GM19043 (cell line): ENCODE measurements around the gene DNMT3A.

Source experiments
- ATAC-seq: cut with Tn5 transposase; IDR thresholded peaks from one replicate; pipeline ENCODE4 v1.9.1; 2021; ENCODE audit warnings: low read depth; ENCODE audit not compliant: unreplicated experiment

Gene DNMT3A

DNA sequence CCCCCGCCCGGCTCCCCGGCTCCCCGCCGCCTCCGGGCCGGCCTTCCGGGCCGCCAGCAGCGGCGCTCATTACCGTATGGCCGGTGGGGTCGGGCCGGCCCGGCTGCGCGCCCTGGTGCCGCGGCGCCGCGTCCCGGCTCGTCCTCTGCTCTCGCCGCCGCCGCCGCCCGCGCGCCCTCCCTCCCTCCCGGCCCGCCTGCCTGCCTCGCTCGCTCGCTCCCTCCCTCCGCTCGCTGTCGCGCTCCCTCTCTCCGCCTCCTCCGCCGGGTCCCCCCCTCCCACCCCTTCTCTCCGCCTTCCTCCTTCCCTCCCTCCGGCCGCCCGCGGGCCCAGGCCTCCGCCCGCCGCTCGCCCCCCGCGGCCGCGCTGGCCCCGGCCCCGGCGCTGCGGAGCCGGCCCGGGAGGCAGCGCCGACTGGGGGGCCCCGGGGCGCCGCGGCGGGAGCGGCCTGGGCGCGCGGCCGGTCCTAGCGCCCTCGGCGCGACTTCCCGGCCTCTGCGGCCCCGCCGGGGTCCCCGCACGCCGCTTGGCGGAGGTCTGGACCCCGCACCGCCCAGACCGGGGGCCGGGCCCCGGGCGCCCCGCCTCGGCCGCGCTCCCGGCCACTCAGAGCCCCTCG is at the start of gene DNMT3A:
TSS of gene DNMT3A (minus strand) at position 173 of the 619 bp plus-strand sequence. CDS start 27,941 bp downstream, outside the sequence.
- peak; percentile 21 for ATAC-seq

DNA sequence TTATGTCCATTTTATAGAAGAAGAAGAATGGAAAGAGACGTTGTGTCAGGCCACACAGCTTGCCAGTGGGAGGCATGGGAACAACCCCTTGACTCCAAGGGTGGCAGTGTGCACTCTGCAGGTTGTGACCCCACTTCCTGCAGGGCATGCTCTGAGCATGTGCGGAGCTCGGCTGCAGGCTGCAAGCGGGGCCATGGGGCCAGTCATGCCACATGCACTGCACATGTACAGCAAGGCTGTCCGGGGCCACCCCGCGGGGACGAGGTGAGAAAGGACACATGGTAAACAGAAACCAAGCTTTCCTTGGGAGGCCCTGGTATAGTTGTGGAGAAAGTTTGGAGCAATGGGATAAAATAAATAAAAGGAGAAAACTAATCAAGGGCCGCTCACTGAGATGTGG is 47.4 kb upstream of the DNMT3A start:
- ATAC-seq, result no peak

DNA sequence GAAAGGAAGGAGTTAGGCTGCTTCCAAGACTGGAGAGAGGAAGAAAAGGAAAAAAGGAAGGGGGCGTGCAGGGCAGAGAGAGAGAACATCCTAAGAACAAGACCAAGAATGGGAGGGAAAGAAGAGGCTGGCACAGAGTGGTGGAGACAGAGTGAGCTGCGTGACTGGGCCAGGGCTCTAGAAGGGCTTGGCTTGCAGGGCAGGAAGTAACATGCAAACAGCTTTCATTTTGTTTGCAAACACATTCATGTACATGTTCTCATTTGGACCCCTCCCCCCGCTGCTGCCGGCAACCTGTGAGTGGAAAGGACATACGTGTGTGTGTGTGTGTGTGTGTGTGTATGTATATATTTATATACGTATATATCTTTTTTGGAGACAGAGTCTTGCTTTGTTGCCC is 46.8 kb upstream of the DNMT3A start:
- ATAC-seq, result no peak

DNA sequence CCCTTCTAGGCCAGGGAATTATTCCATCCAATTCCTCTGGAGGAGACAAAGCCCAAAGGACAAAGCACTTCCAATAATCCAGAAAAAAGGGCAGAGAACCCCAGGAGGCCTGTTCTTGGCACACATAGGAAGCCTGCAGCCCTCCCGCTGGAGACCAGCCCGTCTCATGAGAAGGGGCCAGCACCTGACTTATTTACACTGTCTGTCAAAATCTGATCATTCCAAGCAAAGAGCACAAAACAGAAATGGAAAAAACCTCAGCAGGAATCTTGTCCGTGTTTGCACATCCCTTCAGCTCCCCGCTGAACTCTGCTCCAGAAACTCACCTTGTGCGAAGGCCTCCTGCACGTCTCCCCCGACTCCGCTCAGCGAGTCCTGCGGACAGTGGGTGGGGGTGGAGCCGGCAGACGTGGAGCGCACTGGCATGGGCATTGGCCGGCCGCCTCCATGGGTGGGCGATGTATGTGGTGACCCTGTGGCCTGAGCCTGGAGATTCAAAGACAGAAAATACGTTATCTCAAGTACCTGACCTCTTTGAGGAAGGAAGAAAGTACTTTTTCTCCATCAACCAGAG is 46.2 kb upstream of the DNMT3A start:
- no peak for ATAC-seq

DNA sequence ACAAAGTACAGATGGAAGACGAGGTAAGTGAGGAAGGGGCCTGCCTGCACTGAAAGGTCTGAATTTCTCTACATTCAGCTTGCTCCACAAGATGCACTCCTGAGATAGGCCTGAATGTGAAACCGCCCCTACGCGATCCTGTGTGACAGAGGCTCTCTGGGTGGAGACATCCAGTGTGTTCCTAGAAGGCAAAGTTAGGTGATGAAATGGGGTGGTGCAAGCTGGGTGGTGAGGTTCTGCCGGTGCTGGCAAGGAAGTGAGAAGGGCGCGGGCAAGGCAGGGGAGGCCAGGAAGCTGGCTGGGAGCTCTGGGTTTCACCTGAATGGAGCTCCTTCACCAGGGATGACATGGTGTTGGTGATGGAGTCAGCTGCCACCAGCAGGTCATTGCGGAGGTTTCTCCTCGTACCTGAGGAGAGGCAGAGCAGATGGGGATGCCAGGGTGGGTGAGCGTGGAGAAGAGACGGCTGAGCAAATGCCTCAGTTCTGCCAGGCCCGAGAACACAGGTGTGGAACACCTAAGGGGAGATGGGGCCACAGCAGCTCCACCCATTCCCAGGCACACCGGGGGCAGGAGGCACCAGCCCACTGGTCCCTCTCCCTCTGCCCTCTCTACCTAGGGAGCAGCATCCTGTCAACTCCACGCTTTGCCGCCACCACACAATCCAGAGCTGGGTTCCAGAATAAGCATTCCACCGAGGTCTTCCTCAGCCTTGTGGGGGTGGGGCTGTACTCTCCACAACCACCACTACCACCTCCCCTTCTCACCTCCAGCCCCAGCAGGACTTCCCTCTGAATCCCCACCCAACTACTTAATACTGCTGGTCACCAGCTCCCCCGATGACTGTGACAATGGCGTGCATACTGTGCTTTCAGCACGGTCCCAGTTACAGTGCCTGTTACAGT is 45.5 kb upstream of the DNMT3A start:
- no peak for ATAC-seq

DNA sequence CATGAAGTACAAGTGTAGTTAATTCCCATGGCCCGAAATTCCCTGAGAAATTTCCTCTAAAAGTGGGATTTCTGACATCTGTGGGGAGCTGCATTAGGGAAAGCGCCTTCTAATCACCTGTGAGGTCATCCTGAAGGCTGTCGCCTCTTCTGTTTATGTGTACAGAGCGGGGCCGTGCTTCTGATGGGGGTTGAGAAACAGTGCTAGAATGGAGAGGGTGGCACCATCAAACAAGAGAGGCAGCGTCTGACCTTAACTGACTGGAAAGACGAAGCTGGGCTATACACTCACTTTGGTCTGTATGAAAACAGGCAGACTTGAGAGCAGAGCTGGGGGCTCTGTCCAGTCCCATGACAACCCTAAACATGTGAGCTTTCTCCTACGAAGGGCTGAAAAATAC is 44.2 kb upstream of the DNMT3A start:
- no peak for ATAC-seq

DNA sequence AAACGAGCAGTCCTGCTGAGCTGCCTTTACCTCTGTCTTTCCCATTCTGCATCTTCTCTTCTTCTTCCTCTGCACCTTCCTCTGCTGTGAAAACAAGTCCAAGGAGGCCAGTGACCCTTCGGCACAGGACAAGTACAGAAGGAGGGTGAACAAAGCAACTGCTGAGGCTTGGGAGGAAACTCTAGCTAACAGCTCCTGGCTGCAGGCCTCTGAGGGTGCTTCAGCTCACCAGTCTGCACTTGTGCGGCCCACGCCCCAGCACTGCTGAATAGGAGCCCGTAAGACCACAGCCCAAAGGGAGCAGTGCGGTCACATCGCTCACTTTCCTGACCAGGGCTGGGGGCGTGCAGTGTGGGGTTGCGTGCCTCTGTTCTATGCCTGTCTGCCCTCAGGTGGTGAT is 42.1 kb upstream of the DNMT3A start:
- ATAC-seq, result no peak

DNA sequence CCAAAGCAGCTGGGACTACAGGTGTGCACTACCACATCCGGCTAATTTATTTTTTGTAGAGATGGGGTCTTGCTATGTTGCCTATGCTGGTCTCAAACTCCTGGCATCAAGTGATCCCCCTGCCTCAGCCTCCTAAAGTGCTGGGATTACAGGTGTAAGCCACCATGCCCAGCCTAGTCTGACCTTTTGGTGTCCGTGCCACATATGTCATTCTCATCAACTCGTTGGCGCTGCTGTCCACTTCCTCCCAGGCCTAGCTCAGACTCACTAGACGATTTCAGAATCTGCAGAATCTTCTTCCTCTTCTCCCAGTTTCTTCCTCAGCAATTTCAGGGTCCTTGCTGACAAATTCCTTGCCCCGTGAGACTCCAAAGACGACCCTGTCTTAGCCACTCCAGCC is 39.8 kb upstream of the DNMT3A start:
- no peak for ATAC-seq

DNA sequence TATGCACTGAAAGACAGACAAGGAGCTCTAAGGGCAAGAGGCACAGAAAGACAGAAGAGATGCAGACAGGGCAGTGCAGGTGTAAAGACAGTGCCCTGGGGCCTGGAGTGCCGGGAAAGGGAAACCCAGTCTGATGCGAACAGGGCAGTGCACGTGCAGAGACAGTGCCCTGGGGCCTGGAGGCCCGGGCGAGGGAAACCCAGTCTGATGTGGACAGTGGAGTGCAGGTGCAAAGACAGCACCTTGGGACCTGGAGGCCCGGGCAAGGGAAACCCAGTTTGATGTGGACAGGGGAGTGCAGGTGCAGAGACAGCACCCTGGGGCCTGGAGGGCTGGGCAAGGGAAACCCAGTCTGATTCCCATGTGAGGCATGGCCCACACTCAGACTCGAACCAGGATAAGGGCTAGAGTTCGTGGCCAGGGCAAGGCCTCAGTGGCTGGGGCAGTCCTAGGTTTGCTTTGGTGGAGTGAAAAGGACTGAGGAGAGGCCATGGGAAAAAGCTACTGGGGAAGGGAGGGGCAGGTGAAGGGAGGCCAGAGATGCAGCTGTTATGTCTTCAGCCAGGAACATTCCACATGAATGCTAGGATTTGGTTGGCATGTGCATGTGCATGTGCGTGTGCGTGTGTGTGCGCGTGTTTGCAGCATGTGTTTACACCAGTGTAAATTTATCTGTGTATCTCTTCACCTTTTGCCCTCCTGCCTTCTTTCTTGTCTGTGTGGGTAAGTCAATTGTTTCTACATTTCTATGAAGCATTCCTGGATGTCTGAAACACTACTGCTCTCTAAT is 39.1 kb upstream of the DNMT3A start:
- no peak for ATAC-seq

DNA sequence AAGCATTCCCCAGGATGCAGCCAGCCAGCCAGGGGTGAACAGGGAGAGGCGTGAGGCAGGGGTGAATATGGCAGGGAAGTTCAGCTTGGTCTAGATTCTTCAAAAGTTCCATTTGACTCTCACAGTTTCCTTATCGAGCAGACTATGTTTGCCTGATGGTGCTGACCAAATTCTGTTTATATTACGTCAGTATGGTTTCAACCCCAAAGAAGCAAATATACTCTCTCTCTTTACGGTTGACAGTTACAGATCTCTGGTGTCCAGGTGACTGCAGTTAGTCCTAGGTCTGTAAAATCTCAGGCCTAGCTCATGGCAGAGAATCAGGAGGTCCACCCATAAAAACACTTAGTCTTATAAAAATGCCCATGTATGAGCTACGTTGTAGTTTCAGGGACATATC is 38.3 kb upstream of the DNMT3A start:
- ATAC-seq, result no peak

DNA sequence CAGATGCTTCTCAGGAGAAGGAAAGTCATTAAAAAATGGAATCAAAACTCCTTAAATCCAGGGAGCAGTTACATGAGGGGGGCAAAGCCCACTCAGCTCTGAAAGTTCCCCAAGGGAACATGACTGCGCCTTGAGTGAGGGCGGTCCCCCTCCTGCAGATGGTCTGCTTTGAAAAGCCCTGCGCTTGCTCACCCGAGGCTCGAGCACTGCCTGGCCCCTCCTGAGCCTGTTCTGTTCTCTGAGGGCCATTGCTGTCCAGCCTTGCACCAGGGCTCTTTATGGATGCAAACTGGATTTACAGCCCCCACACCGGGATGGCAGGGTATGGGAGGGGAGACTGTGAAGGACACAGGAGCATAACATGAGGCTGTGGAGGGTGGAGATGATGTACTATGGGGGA is 37.8 kb upstream of the DNMT3A start:
- ATAC-seq, result no peak

DNA sequence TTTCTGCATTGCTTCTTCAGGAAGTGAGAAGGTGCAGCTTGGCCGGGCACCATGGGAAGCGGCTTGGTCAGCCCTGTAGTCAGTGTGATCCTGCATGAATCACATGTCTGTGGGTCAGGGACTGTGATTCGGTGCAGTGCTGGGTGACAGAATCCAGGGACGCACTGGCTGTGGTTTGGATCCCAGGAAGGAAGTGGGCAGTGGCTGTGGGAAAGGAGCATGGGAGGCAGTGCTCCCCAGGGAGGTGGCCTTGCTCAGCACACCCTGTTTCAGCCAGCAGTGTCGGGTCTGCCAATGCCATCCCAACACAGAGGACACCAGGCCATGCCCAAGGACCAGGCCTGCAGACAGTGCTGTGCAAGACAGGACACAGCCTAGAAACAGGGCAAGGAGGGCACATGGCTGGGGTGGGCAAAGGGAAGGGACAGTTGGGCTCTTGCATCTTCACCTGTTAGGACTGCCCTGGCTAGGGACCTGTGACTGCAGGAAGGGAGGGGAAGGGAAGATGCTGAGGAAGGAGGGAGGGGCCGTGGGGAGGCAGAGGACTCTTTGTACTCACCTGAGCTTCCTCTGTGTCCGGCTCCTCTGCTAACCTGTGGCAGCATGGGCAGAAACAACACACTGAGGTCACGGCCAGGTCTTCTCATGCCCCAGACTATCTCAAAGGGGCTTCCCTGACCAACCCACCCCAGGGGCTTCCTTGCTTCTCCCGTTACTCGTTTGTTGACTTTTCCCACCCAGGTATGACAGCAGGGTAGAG is 37.2 kb upstream of the DNMT3A start:
- ATAC-seq, result no peak

DNA sequence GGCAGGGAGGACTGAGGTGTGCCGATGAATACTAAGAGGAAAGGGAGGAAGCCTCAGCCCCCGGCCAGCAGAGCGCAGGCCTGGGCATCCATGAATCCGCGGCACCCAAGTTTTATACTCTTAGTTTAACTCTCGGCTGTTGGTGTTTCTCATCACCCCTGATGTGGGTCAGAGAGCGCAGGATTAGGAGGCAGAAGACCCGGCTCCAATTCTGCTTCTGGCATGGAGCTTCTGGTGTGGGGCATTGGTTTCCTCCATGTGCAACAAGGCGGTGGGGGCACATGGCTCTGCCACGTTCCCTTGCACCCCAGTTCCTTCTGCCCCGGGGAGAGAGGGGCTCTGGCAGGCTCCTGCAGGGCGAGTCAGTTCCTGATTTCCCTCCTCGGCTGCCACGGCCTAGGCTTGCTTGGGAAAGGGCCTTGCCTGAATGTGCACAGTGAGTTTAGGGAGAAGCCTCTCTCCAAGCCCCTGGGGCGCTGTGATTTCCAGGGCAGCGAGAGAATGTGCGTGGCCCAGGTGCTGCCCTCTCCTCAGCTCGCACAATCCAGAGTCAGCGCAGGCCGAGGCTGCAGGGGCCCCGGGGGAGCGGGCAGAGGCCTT is 36.2 kb upstream of the DNMT3A start:
- no peak for ATAC-seq

DNA sequence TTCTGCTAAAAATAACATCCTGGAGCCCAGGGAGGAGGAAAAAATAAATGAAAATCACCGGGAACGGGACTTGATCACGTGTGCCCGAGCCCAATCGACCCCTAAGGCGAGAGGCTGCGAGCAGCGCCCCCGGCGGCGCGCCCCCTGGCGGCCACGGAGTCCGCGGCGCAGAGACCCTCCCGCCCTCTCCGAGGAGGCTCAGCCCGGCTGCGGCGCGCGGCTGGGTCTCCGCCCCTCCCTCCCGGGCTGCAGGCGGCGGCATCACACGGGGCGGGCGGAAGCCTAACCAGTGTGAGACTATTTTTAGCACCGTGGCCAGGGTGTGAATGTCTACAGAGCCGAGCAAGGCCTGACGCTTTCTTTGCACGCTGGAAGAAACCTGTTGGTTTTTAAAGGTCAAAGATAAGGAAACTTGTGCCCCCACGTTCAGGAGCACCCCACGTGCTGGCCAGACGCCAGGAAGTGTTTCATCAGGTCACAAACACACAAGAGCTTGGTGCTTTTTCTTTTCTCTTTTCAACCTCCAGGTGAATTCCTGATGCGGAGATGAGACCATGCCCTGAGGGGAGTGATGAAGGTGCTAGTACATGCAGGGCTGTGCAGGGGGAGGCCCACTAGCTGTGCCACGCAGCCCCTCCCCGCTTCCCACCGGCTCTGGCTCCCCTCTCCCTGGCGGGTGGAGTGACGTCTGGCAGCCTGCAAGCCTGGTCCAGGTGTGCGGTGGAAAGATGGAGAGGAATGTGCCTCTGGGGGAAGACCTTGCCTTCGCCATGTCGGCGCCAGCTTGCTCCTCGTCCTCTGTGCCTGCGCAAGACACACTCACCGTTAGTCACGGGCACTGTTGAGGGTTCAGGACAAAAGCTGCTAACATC is 35.3 kb upstream of the DNMT3A start:
- ATAC-seq, result peak; percentile 95

DNA sequence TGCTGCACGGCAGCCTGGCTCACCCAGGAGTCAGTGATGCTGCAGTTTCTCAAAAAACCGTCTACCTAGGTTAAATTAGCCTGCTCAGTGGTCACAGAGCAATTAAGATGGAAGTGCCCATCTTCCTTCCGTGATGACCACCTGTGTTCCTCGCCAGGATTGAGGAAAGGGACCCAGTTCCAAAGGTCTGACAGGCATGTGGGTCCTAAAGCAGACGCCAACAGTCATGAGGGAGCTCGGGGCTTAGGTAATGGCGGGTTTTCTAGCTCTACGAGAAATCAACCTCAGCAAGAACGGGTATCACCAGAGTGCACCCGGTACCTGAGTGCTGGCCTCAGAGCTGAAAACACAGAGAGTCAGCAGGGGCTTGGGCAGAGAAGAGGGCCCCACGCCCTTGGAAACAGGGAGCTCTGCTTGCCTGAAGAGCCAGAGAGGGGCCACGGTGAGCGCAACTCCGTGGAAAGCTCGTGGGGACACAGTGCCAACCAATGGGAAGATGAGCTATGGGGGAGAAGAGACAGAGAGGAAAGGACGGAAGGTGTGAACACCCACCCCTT is 34.3 kb upstream of the DNMT3A start:
- no peak for ATAC-seq

DNA sequence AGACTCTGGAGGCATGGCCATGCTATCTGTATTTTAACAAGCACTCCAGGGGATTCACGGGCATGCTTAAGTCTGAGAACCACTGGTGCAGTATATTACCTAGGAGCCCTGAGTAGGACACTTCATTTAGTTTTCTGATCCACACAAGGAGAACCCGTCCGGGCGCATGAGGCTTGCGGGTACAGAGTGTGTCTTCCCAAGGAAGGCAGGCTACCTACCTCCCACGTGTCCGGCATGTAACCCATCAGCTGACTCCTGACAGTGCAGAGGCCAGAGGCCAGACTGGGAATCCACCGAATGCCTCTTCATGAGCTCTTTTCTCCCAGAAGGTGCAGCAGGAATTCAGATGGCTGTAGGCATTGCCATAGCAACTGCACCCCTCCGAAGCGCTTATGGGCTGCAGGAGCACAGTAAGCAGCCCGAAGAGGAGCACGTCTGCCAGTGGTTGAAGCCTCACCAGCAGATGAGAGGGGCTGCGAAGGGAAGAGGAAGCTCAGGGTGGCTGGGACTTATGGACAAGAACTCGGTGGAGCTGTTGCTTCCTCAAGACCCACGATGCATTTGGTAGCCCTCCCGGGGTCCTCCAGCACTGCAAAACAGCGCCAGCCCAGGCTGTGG is 33.8 kb upstream of the DNMT3A start:
- ATAC-seq, result no peak

DNA sequence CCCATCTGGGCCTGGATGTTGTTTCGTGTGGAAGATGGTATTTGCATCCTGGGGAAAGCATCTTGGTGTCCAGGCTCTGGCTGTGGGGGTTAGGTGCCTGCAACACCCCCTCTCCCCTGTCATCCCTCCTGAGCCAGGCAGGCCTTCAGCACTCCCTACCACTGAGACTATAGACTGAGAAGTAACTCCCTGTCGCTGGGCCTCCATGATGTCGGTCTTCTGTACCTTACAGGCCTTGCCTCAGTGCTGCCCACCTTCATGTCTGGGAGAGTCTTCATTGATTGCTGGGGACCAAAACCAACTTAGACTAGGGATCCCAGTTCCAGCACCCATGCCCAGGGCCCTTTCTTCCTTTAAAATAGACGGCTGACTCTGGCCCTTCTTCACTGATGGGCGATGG is 33.1 kb upstream of the DNMT3A start:
- ATAC-seq, result no peak

DNA sequence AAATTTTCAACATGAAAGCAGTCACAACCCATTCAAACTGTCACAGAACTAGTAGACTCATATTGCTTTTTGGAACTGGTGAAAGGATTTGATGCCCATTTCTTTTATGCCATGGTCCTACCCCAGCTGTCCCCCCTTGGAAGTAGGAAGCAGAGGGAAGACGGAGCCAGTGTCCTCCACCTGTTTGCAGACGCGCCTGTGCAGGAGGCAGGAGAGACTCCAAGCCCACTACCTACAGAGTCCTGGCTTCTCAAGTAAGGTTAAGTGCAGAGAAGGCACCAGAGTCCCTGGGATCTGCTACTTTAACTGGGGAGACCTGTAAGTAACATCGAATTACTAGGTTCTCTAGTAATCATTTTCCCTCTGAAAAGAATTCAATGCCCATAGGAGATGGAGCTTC is 32.7 kb upstream of the DNMT3A start:
- ATAC-seq, result no peak
